ENCODE measurements around the gene TMEM135. TPM values are rescaled to one million over a fixed set of nuclear protein-coding genes. Genes with fewer than 3 reads are reported as not detected.
A peak's percentile ranks its signal among the peaks of the same experiment; 100 is the strongest.

Gene TMEM135
- total RNA-seq, 1 experiment from 2014 or later, result 65.5 TPM

GRCh38 chr11:87299041-87299481, 261.3 kb downstream of the TMEM135 start:
- DNase-seq (ENCODE audit: low read depth, low spot score) (no peak), ATAC-seq (no peak)
- CTCF ChIA-PET, result no interaction called here
- no TSS peak for BruUV-seq (replicated peaks)
- no peaks in the 10 kb centered on the region for H3K36me3 ChIP-seq (ENCODE audit: control insufficient read depth, insufficient read depth, low read length)
- no peak for TF ChIP-seq REST (IDR thresholded peaks at IDR 0.05; ENCODE audit: insufficient read depth in 1 of 2, low read depth in 2 of 2, low read length in 1 of 2)
- no peak for TF ChIP-seq POLR2AphosphoS5 (IDR thresholded peaks at IDR 0.05; ENCODE audit: low read depth, low read length)
- no peak for TF ChIP-seq SIN3A (IDR thresholded peaks at IDR 0.05; ENCODE audit: borderline replicate concordance, insufficient read depth, low read depth, low read length)
- no peak for TF ChIP-seq CTCF (IDR thresholded peaks at IDR 0.05)
- TF ChIP-seq TCF7L2 (IDR thresholded peaks at IDR 0.05; ENCODE audit: low read depth, low read length), result no peak
- in situ Hi-C loops (cut with HindIII; ENCODE audit: low pct_unique_long_range_greater_than_20kb, low sequenced_read_pairs), result no loop called here
- H3K4me1 ChIP-seq (ENCODE audit: control insufficient read depth, insufficient read depth, low read length), result peaks cover 4% of the 10 kb centered on the region; the same call in 1 of the 2 replicates
- no peak overlapping the region for H3K27ac ChIP-seq (ENCODE audit: low read length)
- intact Hi-C loops (cut with micrococcal nuclease; ENCODE audit: unreplicated experiment), result no loop called here
- POLR2A ChIA-PET, result interaction anchor here (0.7 kb wide), 1 partner anchor 154 kb away, joined by 3 read pairs; no protein-coding TSS in a partner anchor
- no peak overlapping the region for H3K4me3 ChIP-seq (ENCODE audit: low read depth in 2 of 2, low read length in 2 of 2)
- no peaks in the 10 kb centered on the region for H3K27me3 ChIP-seq (ENCODE audit: control insufficient read depth, insufficient read depth, low read length)
- no peaks in the 10 kb centered on the region for H3K9me3 ChIP-seq (ENCODE audit: control insufficient read depth, insufficient read depth, low read depth, low read length)

GRCh38 chr11:87300640-87301380, 263.1 kb downstream of the TMEM135 start:
- DNase-seq (ENCODE audit: low read depth, low spot score), result no peak
- H3K4me3 ChIP-seq (ENCODE audit: low read depth in 2 of 2, low read length in 2 of 2), result no peak overlapping the region
- CTCF ChIA-PET, result interaction anchor here (0.5 to 1.8 kb wide), 3 partner anchors 327 to 362 kb away, joined by 3 to 5 read pairs (median 4); no protein-coding TSS in a partner anchor
- H3K27ac ChIP-seq (ENCODE audit: low read length), result no peak overlapping the region
- H3K27me3 ChIP-seq (ENCODE audit: control insufficient read depth, insufficient read depth, low read length), result no peaks in the 10 kb centered on the region
- no peak for TF ChIP-seq POLR2AphosphoS5 (IDR thresholded peaks at IDR 0.05; ENCODE audit: low read depth, low read length)
- TF ChIP-seq REST (IDR thresholded peaks at IDR 0.05; ENCODE audit: insufficient read depth in 1 of 2, low read depth in 2 of 2, low read length in 1 of 2), result no peak
- TF ChIP-seq CTCF (IDR thresholded peaks at IDR 0.05), result no peak
- no peak for TF ChIP-seq SIN3A (IDR thresholded peaks at IDR 0.05; ENCODE audit: borderline replicate concordance, insufficient read depth, low read depth, low read length)
- TF ChIP-seq TCF7L2 (IDR thresholded peaks at IDR 0.05; ENCODE audit: low read depth, low read length), result no peak
- no peaks in the 10 kb centered on the region for H3K36me3 ChIP-seq (ENCODE audit: control insufficient read depth, insufficient read depth, low read length)
- in situ Hi-C loops (cut with HindIII; ENCODE audit: low pct_unique_long_range_greater_than_20kb, low sequenced_read_pairs) (no loop called here), intact Hi-C loops (cut with micrococcal nuclease; ENCODE audit: unreplicated experiment) (no loop called here)
- H3K9me3 ChIP-seq (ENCODE audit: control insufficient read depth, insufficient read depth, low read depth, low read length), result no peaks in the 10 kb centered on the region
- peaks cover 4% of the 10 kb centered on the region; the same call in 1 of the 2 replicates for H3K4me1 ChIP-seq (ENCODE audit: control insufficient read depth, insufficient read depth, low read length)
- POLR2A ChIA-PET, result interaction anchor here (0.7 kb wide), 1 partner anchor 11 kb away, joined by 3 read pairs; no protein-coding TSS in a partner anchor
- BruUV-seq (replicated peaks), result no TSS peak
- 0 out of 2 replicates have a peak, but pooled peaks have one; percentile 45 for ATAC-seq
